OCI-LY7 (cell line): ENCODE results near the gene SCRN3. TPM values are rescaled to one million over a fixed set of nuclear protein-coding genes. Genes with fewer than 3 reads are reported as not detected.

Experiments used
- BruUV-seq: library from RNA; stranded (reverse); fragments of 400-500 nt; replicated peaks from 2 replicates; lab custom pipeline; 2021; lab: Mats Ljungman, UMichigan
- CTCF ChIA-PET: fragments of 300-600 bp; sonication (Branson Sonifier 250); formaldehyde crosslinking; loops from one replicate; lab custom pipeline; 2022; ENCODE audit warnings: antibody characterized with exemption; ENCODE audit not compliant: unreplicated experiment; lab: Charles Lee
- POLR2A ChIA-PET: fragments of 300-600 bp; sonication (Branson Sonifier 250); formaldehyde crosslinking; loops from one replicate; lab custom pipeline; 2022; ENCODE audit warnings: antibody characterized with exemption; lab: Charles Lee
- DNase-seq: peaks from one replicate; pipeline ENCODE4 v3.0.0-alpha.2; 2015; ENCODE audit warnings: low spot score
- H2AFZ ChIP-seq: fragments of 200-600 bp; sonication (generic), shearing (Covaris generic); 2 replicates; pipeline ENCODE4 v1.6.1; 2014; ENCODE audit warnings: mild to moderate bottlenecking, antibody characterized with exemption, low read length, moderate library complexity
- H3K27ac ChIP-seq: fragments of 200-600 bp; sonication (generic); 2 replicates; pipeline ENCODE4 v1.5.1; 2014; ENCODE audit warnings: mixed run types, low read depth, mild to moderate bottlenecking, moderate library complexity, low read length, inconsistent platforms; ENCODE audit not compliant: poor library complexity, severe bottlenecking
- H3K36me3 ChIP-seq: fragments of 200-600 bp; sonication (generic); 2 replicates; pipeline ENCODE4 v1.6.1; 2014; ENCODE audit warnings: mild to moderate bottlenecking, antibody characterized with exemption, low read length, moderate library complexity, mixed read lengths; ENCODE audit not compliant: insufficient read depth
- H3K4me1 ChIP-seq: fragments of 200-600 bp; sonication (generic); 2 replicates; pipeline ENCODE4 v1.5.1; 2014; ENCODE audit warnings: mild to moderate bottlenecking, low read length; ENCODE audit not compliant: insufficient read depth, poor library complexity, severe bottlenecking
- H3K4me2 ChIP-seq: fragments of 200-600 bp; sonication (generic); 2 replicates; pipeline ENCODE4 v1.6.1; 2014; ENCODE audit warnings: mild to moderate bottlenecking, low read length
- H3K4me3 ChIP-seq: fragments of 200-600 bp; sonication (generic); 2 replicates; pipeline ENCODE4 v1.5.1; 2014; ENCODE audit warnings: mild to moderate bottlenecking, low read depth, low read length; ENCODE audit not compliant: poor library complexity, severe bottlenecking
- H3K79me2 ChIP-seq: fragments of 200-600 bp; sonication (generic); 2 replicates; pipeline ENCODE4 v1.6.1; 2016; ENCODE audit warnings: low read depth, mild to moderate bottlenecking, low read length, moderate library complexity, mixed read lengths; ENCODE audit not compliant: insufficient read depth
- H3K9me2 ChIP-seq: fragments of 200-600 bp; sonication (generic); 2 replicates; pipeline ENCODE4 v1.6.1; 2016; ENCODE audit warnings: mild to moderate bottlenecking, low read length, mixed read lengths; ENCODE audit not compliant: insufficient read depth
- H3K9me3 ChIP-seq: fragments of 200-600 bp; sonication (generic); 2 replicates; pipeline ENCODE4 v1.6.1; 2014; ENCODE audit warnings: mild to moderate bottlenecking, mixed run types, low read length, mixed read lengths
- H4K20me1 ChIP-seq: fragments of 200-600 bp; sonication (generic); 2 replicates; pipeline ENCODE4 v1.6.1; 2014; ENCODE audit warnings: mild to moderate bottlenecking, antibody characterized with exemption, low read length, moderate library complexity, mixed read lengths; ENCODE audit not compliant: insufficient read depth
- CTCF ChIP-seq: fragments of 200-600 bp; sonication (generic); conservative IDR thresholded peaks from 2 replicates; pipeline ENCODE4 v1.5.1; 2014; ENCODE audit warnings: mild to moderate bottlenecking, antibody characterized with exemption, low read length, moderate library complexity, mixed read lengths
- EZH2phosphoT487 ChIP-seq: fragments of 200-600 bp; sonication (generic); IDR thresholded peaks from 2 replicates; pipeline ENCODE4 v1.6.1; 2018; ENCODE audit warnings: low read depth, borderline replicate concordance, mild to moderate bottlenecking, mixed run types, antibody characterized with exemption, low read length, moderate library complexity, mixed read lengths
- intact Hi-C: fragments of 100-400 bp; cut with micrococcal nuclease; formaldehyde crosslinking; loops from one replicate; pipeline ENCODE4 v1.10.0; 2022; ENCODE audit not compliant: unreplicated experiment
- total RNA-seq, 2 experiments: library from RNA; depleted of rRNA in 1 of 2; stranded (reverse); fragments of >200 nt in 1 of 2; shearing (Covaris generic) in 1 of 2; gene quantifications; 2 replicates each; pipeline ENCODE4 v1.2.3, GENCODE V29; 2014 to 2022

Gene SCRN3
- total RNA-seq, 2 experiments from 2014 or later = 6.1 to 10.6 TPM

- POLR2A ChIA-PET = interaction anchor here (0.7 to 1.3 kb wide), 2 partner anchors 18 to 35 kb away, joined by 4 read pairs; no protein-coding TSS in a partner anchor
- Histone ChIP-seq H3K9me3 (no peaks in the 10 kb centered on the region), H3K36me3 (no peaks in the 10 kb centered on the region), H3K79me2 (no peaks in the 10 kb centered on the region), H3K9me2 (no peaks in the 10 kb centered on the region), H3K4me3 (no peak overlapping the region), H4K20me1 (no peaks in the 10 kb centered on the region), H3K4me2 (no peak overlapping the region), H3K27ac (no peak overlapping the region), H3K4me1 (no peaks in the 10 kb centered on the region), H2AFZ (no peak overlapping the region)
- BruUV-seq = no TSS peak
- no peak for TF ChIP-seq EZH2phosphoT487
- no peak for TF ChIP-seq CTCF
- intact Hi-C loops = no loop called here
- CTCF ChIA-PET = no interaction called here
- DNase-seq = no peak
Observed at GRCh38 chr2:174431902-174432301, 36.4 kb downstream of the SCRN3 start.

GRCh38 chr2:174436351-174436750 is 40.8 kb downstream of the SCRN3 start:
- H4K20me1 ChIP-seq = no peaks in the 10 kb centered on the region
- no peak overlapping the region for H3K27ac ChIP-seq
- no peaks in the 10 kb centered on the region for H3K4me1 ChIP-seq
- TF ChIP-seq EZH2phosphoT487 (no peak), CTCF (no peak)
- no peak overlapping the region for H2AFZ ChIP-seq
- no peak for DNase-seq
- H3K4me3 ChIP-seq = no peak overlapping the region
- no peaks in the 10 kb centered on the region for H3K36me3 ChIP-seq
- no TSS peak for BruUV-seq
- ChIA-PET POLR2A (no interaction called here), CTCF (no interaction called here)
- intact Hi-C loops = no loop called here
- no peaks in the 10 kb centered on the region for H3K79me2 ChIP-seq
- H3K9me3 ChIP-seq = no peaks in the 10 kb centered on the region
- H3K4me2 ChIP-seq = no peak overlapping the region
- no peaks in the 10 kb centered on the region for H3K9me2 ChIP-seq

DNA sequence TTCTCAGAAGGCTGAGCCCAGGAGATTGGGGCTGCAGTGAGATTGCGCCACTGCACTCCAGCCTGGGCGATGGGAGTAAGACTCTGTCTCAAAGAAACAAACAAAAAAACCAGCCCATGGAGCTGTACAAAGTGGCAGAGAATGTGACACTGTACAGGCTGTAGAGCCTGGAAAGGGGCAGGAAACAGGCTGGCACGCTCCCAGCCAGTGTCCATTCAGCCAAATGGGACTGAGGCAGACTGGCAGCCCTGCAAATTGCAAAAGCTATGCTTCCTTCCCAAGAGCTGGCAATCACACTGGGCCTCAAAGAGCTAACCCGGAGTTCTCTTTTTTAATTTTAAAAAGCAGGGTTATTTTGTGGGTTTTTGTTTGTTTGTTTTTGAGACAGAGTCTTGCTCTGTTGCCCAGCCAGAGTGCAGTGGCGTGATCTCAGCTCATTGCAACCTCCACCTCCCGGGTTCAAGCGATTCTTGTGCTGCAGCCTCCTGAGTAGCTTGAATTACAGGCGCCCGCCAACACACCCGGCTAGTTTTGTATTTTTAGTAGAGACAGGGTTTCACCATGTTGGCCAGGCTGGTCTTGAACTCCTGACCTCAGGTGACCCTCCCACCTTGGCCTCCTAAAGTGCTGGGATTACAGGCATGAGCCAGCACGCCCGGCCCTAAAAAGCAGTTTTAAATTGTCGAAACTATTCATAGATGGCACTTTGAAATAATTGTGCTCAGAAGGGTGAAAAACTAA is 42.8 kb downstream of the SCRN3 start:
- POLR2A ChIA-PET = no interaction called here

More for the DNA sequence above, 42.8 kb downstream of the SCRN3 start:
- no peak for TF ChIP-seq CTCF
- no peak for TF ChIP-seq EZH2phosphoT487
- H4K20me1 ChIP-seq = no peaks in the 10 kb centered on the region
- no peak overlapping the region for H2AFZ ChIP-seq
- H3K79me2 ChIP-seq = no peaks in the 10 kb centered on the region
- intact Hi-C loops = no loop called here
- no peak for DNase-seq
- CTCF ChIA-PET = no interaction called here
- H3K36me3 ChIP-seq = no peaks in the 10 kb centered on the region
- no peak overlapping the region for H3K4me2 ChIP-seq
- H3K4me1 ChIP-seq = no peaks in the 10 kb centered on the region
- H3K27ac ChIP-seq = no peak overlapping the region
- H3K9me2 ChIP-seq = no peaks in the 10 kb centered on the region
- H3K4me3 ChIP-seq = no peak overlapping the region
- BruUV-seq = no TSS peak
- no peaks in the 10 kb centered on the region for H3K9me3 ChIP-seq
